Natural killer cell (primary cell): ENCODE data around the gene THSD7B. TPM values are rescaled to one million over a fixed set of nuclear protein-coding genes. Genes with fewer than 3 reads are reported as not detected.

Experiments
- ATAC-seq, 3 donors: fragments of 150-1000 bp in 2 of 3; fragments of 200-7000 bp in 1 of 3; cut with Tn5 transposase; 1 replicate in 1 of 3; 2 replicates in 2 of 3; pipeline ENCODE4 v1.10.0; 2021; ENCODE audit warnings: mild to moderate bottlenecking in 2 of 3, moderate library complexity in 2 of 3
- DNase-seq, 2 donors: peaks; one replicate each; pipeline versions ENCODE4 v3.0.0 to v3.0.0-alpha.2; 2013 to 2021; ENCODE audit warnings: mixed read lengths in 1 of 2
- H3K27ac ChIP-seq: one replicate; pipeline ENCODE4 v1.5.1; 2013; ENCODE audit warnings: mild to moderate bottlenecking, low read length
- H3K27me3 ChIP-seq: one replicate; pipeline ENCODE4 v1.6.1; 2013; ENCODE audit warnings: low read length; ENCODE audit not compliant: control insufficient read depth, insufficient read depth
- H3K36me3 ChIP-seq: one replicate; pipeline ENCODE4 v1.6.1; 2013; ENCODE audit warnings: low read length; ENCODE audit not compliant: control insufficient read depth, insufficient read depth
- H3K4me1 ChIP-seq: one replicate; pipeline ENCODE4 v1.6.1; 2013; ENCODE audit warnings: low read length; ENCODE audit not compliant: control insufficient read depth, insufficient read depth
- H3K4me3 ChIP-seq: one replicate; pipeline ENCODE4 v1.5.1; 2013; ENCODE audit warnings: low read length
- H3K9me3 ChIP-seq: one replicate; pipeline ENCODE4 v1.6.1; 2013; ENCODE audit warnings: low read length; ENCODE audit not compliant: control insufficient read depth, insufficient read depth
- H3K27ac Mint-ChIP-seq, 2 donors: one replicate each; pipeline ENCODE4 v1.8.0; 2022; ENCODE audit warnings: mild to moderate bottlenecking in 2 of 2, mixed read lengths in 2 of 2, moderate library complexity in 1 of 2
- H3K27me3 Mint-ChIP-seq, 2 donors: one replicate each; pipeline ENCODE4 v1.8.0; 2022; ENCODE audit warnings: low read depth in 2 of 2, mixed read lengths in 2 of 2
- H3K36me3 Mint-ChIP-seq: one replicate; pipeline ENCODE4 v1.8.0; 2022; ENCODE audit warnings: mixed read lengths
- H3K4me1 Mint-ChIP-seq, 2 donors: one replicate each; pipeline ENCODE4 v1.8.0; 2022; ENCODE audit warnings: mixed read lengths in 2 of 2
- H3K4me3 Mint-ChIP-seq: one replicate; pipeline ENCODE4 v1.8.0; 2022; ENCODE audit warnings: mild to moderate bottlenecking, moderate library complexity, mixed read lengths
- H3K9me3 Mint-ChIP-seq, 2 donors: one replicate each; pipeline ENCODE4 v1.8.0; 2022; ENCODE audit warnings: mixed read lengths in 2 of 2
- CTCF ChIP-seq: fragments of 200-600 bp; IDR thresholded peaks from one replicate; pipeline ENCODE4 v1.8.0; 2022; ENCODE audit warnings: antibody characterized with exemption
- WGBS: methylation state at CpG from one replicate; pipeline ENCODE4 v1.1.7; 2013; ENCODE audit warnings: missing lambda C conversion rate; ENCODE audit not compliant: insufficient coverage; 5-methylcytosine and 5-hydroxymethylcytosine counted together
- intact Hi-C: fragments of 100-400 bp; cut with micrococcal nuclease; formaldehyde crosslinking; loops from one replicate; pipeline ENCODE4 v1.14.2; 2022
- total RNA-seq, 4 donors: library from RNA; stranded (reverse); fragments of 120-200 nt in 1 of 4; gene quantifications; one replicate each; pipeline versions ENCODE4 v1.2.3 to v1.2.4, GENCODE V29; 2013 to 2022

The THSD7B gene
- total RNA-seq, 3 donors from 2014 or later (not counting 1 experiment from before 2014, with no cell fraction given): not detected

GRCh38 chr2:137254052-137254451 lies 488.7 kb downstream of the THSD7B start:
- Mint-ChIP-seq H3K4me1 (no peaks in the 10 kb centered on the region), H3K4me3 (no peak overlapping the region), H3K27me3 (no peaks in the 10 kb centered on the region), H3K27ac (no peak overlapping the region), H3K9me3 (peaks cover 3 to 4% of the 10 kb centered on the region in 2 donors), H3K36me3 (no peaks in the 10 kb centered on the region)
- H3K9me3 ChIP-seq: no peaks in the 10 kb centered on the region
- H3K36me3 ChIP-seq: no peaks in the 10 kb centered on the region
- no peaks in the 10 kb centered on the region for H3K27me3 ChIP-seq
- no peak overlapping the region for H3K4me3 ChIP-seq
- 80% methylated on average over 1 of the region's 1 CpG for WGBS
- no peak overlapping the region for H3K27ac ChIP-seq
- H3K4me1 ChIP-seq: no peaks in the 10 kb centered on the region
- no peak for DNase-seq
- no peak for TF ChIP-seq CTCF
- no peak for ATAC-seq
- intact Hi-C loops: no loop called here

GRCh38 chr2:137255345-137255744 lies 490.0 kb downstream of the THSD7B start:
- H3K27ac ChIP-seq: no peak overlapping the region
- ATAC-seq (no peak), DNase-seq (no peak)
- no peaks in the 10 kb centered on the region for H3K4me1 ChIP-seq
- Mint-ChIP-seq H3K27me3 (no peaks in the 10 kb centered on the region), H3K4me3 (no peak overlapping the region), H3K36me3 (no peaks in the 10 kb centered on the region), H3K27ac (no peak overlapping the region), H3K9me3 (peaks cover 3 to 4% of the 10 kb centered on the region in 2 donors), H3K4me1 (no peaks in the 10 kb centered on the region)
- whole genome bisulfite sequencing: 78% methylated on average over 2 of the region's 2 CpGs
- no peaks in the 10 kb centered on the region for H3K27me3 ChIP-seq
- TF ChIP-seq CTCF: no peak
- no peak overlapping the region for H3K4me3 ChIP-seq
- no peaks in the 10 kb centered on the region for H3K36me3 ChIP-seq
- intact Hi-C loops: no loop called here
- H3K9me3 ChIP-seq: no peaks in the 10 kb centered on the region

- no peaks in the 10 kb centered on the region for H3K27me3 ChIP-seq
- H3K9me3 ChIP-seq: no peaks in the 10 kb centered on the region
- Mint-ChIP-seq H3K27me3 (no peaks in the 10 kb centered on the region), H3K4me1 (no peaks in the 10 kb centered on the region), H3K4me3 (no peak overlapping the region), H3K9me3 (peaks cover 4% of the 10 kb centered on the region in 2 donors), H3K36me3 (no peaks in the 10 kb centered on the region), H3K27ac (no peak overlapping the region)
- no peak overlapping the region for H3K4me3 ChIP-seq
- no peaks in the 10 kb centered on the region for H3K4me1 ChIP-seq
- WGBS: 100% methylated on average over 1 of the region's 1 CpG
- H3K36me3 ChIP-seq: no peaks in the 10 kb centered on the region
- H3K27ac ChIP-seq: no peak overlapping the region
- DNase-seq (no peak), ATAC-seq (no peak)
- no peak for TF ChIP-seq CTCF
- intact Hi-C loops: no loop called here
These were observed 490.6 kb downstream of the THSD7B start for GRCh38 chr2:137255990-137256389.

GRCh38 chr2:137261881-137262585 lies 496.7 kb downstream of the THSD7B start:
- H3K36me3 ChIP-seq: no peaks in the 10 kb centered on the region
- intact Hi-C loops: no loop called here
- no peaks in the 10 kb centered on the region for H3K4me1 ChIP-seq
- WGBS: 82% methylated on average over 3 of the region's 3 CpGs
- H3K9me3 ChIP-seq: no peaks in the 10 kb centered on the region
- DNase-seq (no peak), ATAC-seq (no peak)
- no peak overlapping the region for H3K4me3 Mint-ChIP-seq
- H3K27ac ChIP-seq: no peak overlapping the region
- TF ChIP-seq CTCF: no peak
- H3K36me3 Mint-ChIP-seq: no peaks in the 10 kb centered on the region
- no peaks in the 10 kb centered on the region for H3K27me3 Mint-ChIP-seq
- H3K27ac Mint-ChIP-seq: no peak overlapping the region
- peaks cover 7 to 16% of the 10 kb centered on the region in 2 donors for H3K9me3 Mint-ChIP-seq
- no peaks in the 10 kb centered on the region for H3K4me1 Mint-ChIP-seq
- H3K4me3 ChIP-seq: no peak overlapping the region
- no peaks in the 10 kb centered on the region for H3K27me3 ChIP-seq
